Stimulated activated CD4-positive, alpha-beta T cell treated with anti-CD3 and anti-CD28 coated beads, Interleukin-12 subunit alpha, Interleukin-12 subunit beta, amount 100 ng/mL, for 24 hours (primary cell): ENCODE measurements around the gene DDX54.

ENCODE experiments used
- DNase-seq, 2 experiments: peaks; one replicate each; pipeline ENCODE4 v3.0.0-alpha.2; 2020; ENCODE audit warnings: low read depth in 2 of 2

Gene DDX54

DNA sequence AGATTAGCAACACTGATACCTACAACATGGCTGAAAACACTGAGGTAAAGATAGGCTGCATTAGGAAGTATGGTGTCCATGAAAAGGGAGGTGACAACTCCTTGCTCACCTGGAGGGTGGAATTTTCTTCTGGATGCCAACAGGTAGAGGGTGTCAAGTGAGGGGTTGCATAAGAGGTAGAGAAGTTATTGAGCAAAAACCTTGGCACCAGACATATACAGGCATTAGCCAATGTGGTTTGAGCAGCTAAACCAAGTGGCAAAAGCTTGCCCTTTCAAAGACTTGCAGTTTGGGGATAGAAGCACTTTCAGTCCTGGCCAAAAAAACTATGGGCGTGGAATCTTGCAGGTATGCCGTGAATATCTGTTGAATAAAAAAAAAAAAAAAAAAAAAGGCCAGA lies 4.1 kb upstream of the DDX54 start:
- no peak for DNase-seq

DNA sequence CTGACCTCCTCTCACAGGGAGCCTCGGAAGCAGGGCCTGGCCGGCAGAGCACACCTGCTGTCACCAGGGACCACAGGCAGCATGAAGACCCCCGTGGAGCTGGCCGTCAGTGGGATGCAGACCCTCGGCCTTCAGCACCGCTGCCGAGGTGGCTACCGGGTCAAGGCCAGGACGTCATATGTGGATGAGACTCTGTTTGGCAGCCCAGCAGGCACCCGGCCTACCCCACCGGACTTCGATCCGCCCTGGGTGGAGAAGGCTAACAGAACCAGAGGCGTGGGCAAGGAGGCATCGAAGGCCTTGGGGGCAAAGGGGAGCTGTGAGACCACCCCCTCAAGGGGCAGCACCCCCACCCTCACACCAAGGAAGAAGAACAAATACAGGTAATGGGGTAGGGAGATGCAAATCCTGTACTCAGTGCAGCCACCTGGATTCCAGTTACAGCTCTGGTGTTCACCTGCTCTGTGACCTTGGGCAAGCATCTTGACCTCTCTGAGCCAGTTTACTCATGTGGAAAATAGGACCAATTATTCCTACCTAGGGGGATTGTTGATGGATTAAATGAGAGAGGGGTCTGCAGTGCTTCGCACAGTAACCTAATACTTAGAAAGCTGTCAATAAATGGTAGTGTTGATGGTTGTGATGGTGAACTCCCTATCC lies 1.5 kb upstream of the DDX54 start:
- no peak for DNase-seq

DNA sequence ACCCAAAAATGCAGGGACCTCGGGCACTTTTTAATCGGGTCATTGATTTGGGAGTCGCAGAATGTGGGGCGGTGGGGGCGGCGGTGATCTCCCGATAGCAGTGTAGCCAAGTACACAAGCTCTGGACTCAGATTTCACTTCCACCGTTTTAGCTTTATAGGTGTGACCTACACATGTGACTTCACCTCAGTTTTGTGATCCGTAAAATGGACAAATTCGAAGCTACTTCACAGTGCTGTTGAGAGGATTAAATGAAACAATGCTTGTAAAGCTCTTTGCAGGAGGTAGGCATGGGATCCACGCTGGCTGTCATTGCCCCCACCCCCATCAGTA lies 721 bp upstream of the DDX54 start:
- DNase-seq: no peak

DNA sequence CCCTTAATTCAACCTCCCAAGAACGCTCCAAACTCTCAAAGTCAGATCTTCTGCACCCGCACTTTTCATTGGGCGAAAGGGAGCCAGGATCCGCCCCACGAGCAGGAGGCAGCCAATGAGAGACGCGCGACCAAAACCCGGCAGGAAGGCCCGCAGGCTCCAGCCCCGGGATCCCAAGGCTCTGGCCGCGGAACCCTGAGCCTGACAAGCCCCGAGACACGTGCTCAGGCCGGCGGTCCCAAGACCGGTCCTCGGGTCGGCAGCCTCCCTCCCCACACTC lies 438 bp downstream of the DDX54 start:
- peak; percentile 82 to 83 for DNase-seq

DNA sequence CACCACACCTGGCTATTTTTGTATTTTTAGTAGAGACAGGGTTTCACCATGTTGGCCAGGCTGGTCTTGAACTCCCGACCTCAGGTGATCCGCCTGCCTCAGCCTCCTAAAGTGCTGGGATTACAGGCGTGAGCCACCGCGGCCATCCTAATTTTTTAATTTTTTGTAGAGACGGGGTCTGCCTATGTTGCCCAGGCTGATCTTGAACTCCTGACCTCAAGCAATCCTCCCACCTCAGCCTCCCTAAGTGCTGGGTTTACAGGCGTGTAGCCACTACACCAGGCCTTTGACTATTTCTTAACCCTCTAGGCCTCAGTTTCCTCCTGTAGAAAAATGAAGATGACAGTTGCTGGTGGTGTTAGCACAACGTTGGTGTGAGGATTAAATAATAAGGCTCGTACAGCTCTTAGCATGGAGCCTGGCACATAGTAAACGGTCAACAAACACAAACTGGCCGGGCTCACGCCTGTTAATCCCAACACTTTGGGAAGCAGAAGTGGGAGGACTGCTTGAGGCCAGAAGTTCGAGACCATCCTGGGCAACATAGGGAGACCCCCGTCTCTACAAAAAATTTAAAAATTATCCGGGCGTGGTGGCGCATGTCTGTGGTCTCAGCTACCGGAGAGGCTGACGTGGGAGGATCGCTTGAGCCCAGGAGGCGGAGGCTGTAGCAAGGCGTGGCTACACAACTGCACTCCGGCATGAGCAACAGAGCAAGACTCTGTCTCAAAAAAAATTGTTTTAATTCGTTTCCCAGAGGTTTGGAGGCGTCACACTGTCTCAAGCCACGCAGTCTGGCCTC lies 979 bp downstream of the DDX54 start:
- DNase-seq: no peak

DNA sequence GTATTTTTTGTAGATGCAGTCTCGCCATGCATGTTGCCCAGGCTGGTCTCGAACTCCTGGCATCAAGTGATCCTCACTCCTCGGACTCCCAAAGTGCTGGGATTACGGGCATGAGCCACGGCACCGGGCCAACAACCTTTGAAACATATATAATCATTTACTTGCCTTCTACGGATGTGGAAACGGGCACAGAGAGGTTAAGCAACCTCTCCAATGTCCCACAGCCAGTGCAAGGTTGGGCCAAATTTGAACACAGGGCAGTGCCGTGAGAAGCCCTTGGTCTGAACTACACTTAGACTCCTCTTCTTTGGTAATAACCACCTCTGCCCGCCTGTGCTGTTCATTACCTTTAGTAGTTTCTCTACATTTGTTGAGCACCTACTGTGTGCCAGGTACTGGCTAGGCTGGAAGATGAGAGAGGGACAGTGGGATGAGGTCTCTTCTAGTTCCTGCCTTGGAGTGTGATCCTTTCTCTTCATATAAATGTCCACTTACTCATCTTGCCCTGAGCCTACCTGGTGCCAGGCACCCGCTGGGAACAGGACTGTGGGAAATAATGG lies 2.2 kb downstream of the DDX54 start:
- DNase-seq: no peak

DNA sequence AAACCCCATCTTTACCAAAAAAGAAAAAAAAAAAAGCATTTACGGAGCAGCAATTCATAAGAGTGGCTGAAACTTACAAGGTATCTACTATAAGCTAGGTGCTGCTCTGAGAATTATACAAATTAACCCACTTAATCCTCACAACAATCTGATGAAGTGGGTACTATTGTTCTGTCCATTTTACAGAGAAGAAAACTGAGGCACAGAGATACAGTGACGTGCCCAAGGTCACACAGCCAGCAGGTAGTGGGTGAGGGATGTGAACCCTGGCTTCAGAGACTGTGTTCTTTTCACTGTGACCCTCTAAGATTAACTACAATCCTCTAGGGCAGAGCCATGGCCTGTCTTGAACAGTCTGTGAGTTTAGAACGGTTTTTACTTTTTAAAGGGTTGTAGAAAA lies 3.3 kb downstream of the DDX54 start:
- DNase-seq: no peak

DNA sequence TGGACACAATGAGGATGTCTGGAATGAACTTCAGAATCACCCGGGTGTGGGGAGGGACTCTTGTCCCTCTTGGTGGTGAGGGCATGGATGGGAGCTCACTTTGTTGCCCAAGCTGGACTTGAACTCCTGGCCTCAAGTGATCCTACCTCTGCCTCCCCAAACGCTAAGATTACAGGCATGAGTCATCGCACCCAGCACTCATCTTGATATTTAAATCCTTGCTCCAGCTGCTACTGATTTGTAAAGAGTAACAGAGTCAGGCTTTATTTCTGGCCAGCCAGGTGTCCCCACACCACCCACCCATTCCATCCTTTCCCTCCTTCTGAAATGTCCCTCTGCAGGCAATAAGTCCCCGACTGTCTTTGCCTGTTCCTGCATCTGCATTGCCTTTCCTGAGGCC lies 4.9 kb downstream of the DDX54 start:
- no peak for DNase-seq

DNA sequence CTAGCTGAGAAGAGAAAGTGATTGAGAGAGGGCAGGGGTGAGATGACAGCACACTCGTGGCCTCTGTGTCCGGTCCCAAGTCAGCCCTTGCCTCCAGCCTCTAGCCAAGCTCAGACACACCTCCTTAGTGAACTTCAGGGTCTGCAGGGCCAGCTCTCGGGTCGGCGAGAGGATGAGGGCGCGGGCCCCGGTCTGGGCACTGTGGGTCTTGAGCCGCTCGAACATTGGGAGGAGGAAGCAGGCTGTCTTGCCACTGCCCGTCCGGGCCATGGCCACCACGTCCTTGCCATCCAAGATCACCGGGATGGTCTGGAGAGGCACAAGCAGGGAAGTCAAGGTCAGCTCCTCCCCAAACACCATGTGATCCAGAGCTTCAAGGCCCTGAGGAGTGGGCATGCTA lies 6.3 kb downstream of the DDX54 start:
- no peak for DNase-seq

DNA sequence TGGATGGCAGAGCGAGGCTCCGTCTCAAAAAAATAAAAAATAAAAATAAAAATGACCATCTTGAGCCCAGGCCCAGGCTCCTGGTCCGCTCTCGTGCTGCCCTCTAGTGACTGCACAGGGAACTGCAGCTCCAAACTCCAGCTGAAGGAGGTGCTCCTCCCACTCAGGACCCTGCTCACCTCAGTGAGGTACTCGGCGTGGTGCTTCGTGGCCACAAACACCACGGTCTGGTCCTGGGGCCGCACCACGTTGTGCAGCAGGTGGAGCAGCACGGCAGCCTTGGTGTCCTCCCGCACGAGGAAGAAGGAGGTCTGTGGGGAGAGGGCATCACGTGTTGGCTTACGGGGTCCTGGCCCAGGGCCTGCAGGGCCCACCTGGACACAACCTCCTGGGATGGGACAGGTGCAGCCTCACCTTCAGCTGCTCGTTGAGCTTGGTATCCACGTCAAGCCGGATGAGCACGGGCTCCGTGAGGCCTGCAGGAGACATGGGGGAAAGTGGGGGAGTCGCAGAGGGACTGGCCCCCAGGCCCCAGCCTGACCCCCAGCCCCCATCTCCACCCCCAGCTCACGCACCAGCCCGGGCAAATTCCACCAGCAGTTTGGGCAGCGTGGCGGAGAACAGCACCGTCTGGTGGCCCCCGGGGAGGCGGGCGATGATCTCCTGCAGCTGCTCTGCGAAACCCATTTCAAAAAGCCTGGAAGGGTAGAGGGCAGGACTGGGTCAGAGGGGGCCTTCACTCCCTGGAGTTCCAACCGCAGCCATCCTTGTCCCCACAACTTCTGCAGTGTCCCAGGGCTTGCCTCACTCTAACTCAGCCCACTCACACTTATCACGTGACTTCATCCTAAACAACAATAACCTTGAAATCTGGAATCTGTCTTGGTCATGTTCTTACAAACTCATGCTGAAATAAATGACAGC lies 10.6 kb downstream of the DDX54 start:
- peak; percentile 48 to 78 for DNase-seq

DNA sequence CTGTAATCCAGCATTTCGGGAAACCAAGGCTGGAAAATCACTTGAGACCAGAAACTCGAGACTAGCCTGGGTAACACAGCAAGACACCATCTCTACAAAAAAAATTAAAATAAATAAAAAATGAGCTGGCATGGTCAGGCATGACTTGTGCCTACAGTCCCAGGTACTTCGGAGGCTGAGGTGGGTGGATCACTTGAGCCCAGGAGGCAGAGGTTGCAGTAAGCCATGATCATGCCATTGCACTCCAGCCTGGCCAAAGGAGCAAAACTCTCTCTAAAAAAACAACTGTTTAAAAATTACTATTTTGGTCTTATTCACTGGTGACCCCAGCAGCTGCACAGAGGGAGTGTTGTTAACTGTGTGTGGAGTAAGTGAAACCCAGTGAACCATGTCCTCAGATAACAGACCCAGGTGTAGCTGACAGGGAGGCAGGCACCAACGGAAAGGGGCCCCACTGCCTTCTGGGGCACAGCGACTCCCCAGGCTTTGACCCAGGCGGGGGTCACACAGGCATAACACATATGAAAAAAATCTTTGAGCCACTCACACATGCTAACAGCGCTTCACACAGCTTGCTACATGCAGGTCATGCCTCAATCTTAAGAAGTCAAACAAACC lies 12.1 kb downstream of the DDX54 start:
- DNase-seq: no peak

DNA sequence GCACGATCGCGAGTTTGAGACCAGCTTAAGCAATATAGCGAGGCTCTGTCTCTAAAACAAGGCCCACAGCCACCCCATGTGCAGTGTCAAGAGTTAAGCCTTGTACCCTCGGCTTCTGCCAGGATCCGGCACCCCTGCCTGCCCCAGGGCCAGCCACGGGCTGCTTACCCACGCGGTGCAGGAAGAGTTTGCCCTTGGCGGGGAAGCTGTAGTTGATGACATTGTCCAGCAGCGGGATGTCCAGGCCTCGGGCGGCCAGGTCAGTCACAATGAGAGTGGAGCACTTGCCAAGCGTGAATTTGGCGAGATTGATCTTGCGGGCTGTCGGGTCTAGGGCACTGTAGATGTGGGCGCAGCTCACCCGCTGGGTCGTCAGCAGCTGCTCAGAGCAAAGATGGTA lies 13.1 kb downstream of the DDX54 start:
- DNase-seq: no peak

DNA sequence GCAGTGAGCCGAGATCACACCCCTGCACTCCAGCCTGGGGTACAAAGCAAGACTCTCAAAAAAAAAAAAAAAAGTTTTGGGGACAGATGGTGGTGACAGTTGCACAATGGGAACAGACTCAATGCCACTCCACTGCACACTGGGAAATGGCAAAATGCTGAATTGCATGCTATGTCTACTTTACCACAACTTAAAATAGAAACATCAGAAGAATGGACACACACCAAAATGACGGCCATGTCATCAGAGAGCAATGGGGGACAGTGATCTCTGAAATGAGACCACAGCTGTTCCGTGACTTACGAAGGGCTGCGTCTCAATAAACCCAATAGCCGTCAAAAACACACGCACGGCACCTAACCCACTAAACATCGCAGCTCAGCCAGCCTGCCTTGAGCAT lies 13.7 kb downstream of the DDX54 start:
- DNase-seq: no peak

DNA sequence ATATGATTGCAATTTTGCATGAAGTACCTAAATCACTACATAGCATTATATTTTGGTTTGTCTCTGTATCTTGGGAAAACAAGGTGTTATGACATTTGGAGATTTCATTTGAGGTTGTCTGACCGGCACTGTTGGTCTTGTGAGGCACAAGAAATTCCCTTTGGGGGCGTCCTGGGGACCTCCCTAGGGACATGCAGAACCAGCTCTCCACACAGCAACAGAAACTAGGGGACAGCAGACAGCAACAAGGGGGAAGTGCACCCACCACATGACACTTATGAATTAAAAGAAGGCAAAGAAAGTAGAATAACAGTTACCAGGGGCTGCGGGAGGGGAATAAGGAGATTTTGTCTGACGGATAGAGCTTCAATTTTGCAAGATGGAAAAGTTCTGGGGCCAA lies 14.4 kb downstream of the DDX54 start:
- DNase-seq: no peak

DNA sequence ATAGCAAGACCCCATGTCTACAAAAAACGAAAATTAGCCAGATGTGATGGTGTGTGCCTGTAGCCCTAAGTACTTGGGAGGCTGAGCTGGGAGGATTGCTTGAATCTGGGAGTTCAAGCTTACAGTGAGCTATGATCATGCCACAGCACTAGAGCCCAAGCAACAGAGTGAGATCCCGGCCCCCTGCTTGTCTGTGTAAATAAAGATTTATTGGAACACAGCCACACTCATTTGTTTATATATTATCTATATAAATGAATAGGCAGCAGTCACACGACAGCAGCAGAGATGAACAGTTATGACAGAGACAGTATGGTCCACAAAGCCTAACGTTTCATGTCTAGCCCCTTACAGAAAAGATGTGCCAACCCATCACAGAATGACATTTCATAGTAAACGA lies 14.8 kb downstream of the DDX54 start:
- DNase-seq: no peak

DNA sequence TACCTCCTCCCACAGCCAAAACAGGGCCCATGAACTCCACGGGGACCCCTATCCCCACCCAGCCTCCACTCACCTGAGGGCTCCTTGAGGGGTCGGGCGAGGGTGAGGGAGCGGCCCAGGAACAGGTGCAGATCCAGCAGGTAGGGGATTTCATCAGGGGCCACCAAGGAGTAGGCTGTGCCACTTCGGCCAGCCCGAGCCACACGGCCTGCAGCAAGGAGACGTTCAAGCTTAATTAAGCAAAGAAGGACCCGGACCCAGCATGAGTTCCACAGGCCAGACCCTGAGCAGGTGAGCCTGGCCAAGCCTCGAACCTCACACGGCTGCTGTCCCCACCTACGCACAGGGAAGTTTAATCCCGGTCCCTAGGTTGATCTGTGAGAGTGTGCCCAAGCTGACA lies 15.6 kb downstream of the DDX54 start:
- DNase-seq: no peak

DNA sequence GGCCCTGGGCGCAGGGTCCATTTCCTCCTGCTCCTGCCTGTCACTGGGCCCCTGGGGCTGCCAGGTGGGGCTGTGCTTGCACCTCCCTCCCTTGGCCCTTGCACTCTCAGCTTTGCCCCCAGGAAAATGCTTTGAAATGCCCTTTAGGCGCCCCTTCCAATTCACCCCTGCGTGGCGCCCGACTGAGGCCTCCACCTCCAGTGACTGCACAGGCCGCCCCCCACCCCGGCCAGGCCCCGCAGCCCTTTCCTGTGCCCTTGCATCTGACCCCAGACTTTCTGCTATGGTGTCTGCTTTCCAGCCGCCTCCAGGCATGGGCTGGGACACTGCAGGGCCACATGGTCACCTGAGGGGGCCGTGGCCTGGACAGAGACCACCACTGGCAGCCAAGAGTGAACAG lies 17.4 kb downstream of the DDX54 start:
- DNase-seq: no peak

DNA sequence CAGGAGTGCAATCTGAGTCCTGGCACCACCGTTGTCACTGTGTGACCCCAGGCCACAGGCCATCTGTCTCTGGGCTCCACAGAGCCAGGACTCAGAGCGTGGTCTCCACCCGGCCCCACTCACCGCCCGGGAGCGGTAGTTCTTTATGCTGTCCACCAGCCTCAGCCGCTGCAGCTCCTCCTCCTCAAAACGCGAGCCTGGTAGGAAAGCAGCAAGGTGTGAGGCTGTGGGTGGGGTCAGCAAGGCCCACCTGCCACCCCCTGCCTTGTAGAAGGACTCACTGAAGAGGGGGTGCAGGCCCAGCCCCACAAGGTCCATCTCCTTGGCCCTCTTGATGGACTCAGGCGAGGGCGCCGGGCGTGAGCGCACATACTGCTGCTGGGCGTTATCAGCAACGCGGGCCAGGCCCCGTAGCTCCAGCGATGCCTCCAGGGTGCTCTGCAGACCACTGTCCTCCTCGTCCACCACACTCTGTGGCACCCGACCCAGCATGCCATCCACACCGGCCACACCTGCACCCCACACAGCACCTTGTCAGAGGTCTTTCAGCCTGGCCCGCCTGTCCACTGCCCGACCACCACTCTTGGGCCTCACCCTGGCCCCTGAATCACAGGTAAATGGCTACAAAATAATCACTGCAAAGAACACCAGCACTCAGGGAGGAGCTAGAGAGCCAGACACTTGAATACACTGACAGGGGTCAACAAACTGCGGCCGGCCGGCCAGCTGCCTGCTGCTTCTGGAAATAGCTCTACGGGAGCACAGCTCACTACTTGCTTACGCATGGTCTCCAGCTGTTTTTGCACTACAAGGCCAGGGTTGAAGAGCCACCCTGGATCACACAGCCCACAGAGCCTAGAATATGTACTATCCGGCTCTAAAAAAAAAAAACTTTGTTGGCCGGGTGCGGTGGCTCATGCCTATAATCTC lies 19.5 kb downstream of the DDX54 start:
- no peak for DNase-seq

DNA sequence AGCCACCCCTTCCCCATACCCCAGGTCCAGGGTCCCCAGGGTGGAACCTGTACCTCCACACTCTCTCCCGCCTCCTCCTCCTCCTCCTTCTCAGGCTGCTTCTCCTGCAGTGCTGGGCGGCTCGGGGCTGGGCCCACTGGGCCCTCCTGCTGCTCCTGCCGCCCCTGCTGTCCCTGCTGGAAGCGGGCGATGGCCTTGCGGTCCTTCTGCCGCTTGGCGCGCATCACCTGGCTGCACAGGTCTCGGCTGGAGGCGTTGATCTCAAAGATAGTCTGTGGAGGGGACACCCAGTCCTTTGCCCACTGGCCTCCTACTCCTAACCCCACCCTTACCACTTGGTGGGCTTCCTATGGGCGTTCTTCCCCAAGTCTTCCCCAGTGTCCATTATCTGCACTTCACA lies 21.3 kb downstream of the DDX54 start:
- DNase-seq: no peak

DNA sequence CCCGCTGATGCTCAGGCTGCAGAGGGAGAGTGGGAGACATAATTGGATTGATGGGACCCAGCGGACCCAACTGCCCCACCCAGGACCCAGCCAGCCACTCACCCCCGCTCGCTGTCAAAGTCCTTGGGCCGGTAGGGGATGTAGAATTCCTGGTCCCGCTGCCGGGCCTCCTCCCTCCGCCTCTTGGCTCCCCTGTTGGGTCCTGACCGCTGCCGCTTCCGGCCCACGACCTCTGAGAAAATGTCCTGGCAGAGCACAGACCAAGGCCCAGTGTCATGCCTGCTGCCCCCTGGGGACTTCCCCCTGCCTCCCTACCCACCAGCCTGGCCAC lies 22.3 kb downstream of the DDX54 start:
- DNase-seq: no peak
